WERI-Rb-1 (cell line): ENCODE results near the gene OSBPL10.

Experiments used
- DNase-seq: peaks from one replicate; pipeline ENCODE4 v3.0.0-alpha.2; 2020
- H3K27ac ChIP-seq: fragments of 250-450 bp; sonication (Bioruptor Pico); 2 replicates; pipeline ENCODE4 v1.5.1; 2020; ENCODE audit warnings: mild to moderate bottlenecking, moderate library complexity
- H3K27me3 ChIP-seq: fragments of 250-450 bp; sonication (Bioruptor Pico); 2 replicates; pipeline ENCODE4 v1.5.1; 2021; ENCODE audit warnings: mild to moderate bottlenecking, low read depth, moderate library complexity; ENCODE audit not compliant: insufficient read depth, severe bottlenecking
- H3K36me3 ChIP-seq: fragments of 250-450 bp; sonication (Bioruptor Pico); 2 replicates; pipeline ENCODE4 v1.5.1; 2020; ENCODE audit warnings: mild to moderate bottlenecking, moderate library complexity
- H3K4me3 ChIP-seq: 2 replicates; pipeline ENCODE4 v1.5.1; 2011; ENCODE audit warnings: low read depth, mild to moderate bottlenecking, control low read depth, low read length
- H3K9me3 ChIP-seq: fragments of 250-450 bp; sonication (Bioruptor Pico); 2 replicates; pipeline ENCODE4 v1.5.1; 2021; ENCODE audit warnings: mild to moderate bottlenecking, moderate library complexity; ENCODE audit not compliant: severe bottlenecking
- TF ChIP-seq, protein P1 (sequence below): IDR thresholded peaks from 2 replicates; pipeline ENCODE4 v1.5.1; 2011; ENCODE audit warnings: low read depth, mild to moderate bottlenecking, control low read depth, inconsistent platforms, low read length

The OSBPL10 gene

DNA sequence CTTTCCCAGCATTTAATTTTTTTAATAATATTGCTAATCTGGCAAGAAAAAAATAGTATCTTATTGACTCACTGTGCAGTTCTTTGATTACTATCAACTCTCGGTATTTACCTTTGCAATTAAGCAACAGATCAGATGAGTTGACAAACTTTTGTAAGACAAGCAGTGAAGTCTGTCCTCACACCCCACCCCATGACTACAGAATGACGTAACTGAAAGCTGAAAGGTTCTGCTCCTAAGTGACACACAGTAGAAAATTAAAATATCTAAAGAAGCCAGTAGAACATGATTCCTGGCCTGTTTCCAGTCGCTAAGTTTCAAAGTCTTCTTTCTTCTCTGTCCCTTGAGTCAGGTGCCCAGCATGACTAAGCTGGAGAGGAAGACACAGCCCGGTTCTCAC lies 312.8 kb downstream of the OSBPL10 start:
- Histone ChIP-seq H3K27ac (no peak overlapping the region), H3K36me3 (no peaks in the 10 kb centered on the region), H3K27me3 (no peaks in the 10 kb centered on the region), H3K9me3 (no peaks in the 10 kb centered on the region), H3K4me3 (no peak overlapping the region)
- no peak for DNase-seq
- TF ChIP-seq, protein P1, sequence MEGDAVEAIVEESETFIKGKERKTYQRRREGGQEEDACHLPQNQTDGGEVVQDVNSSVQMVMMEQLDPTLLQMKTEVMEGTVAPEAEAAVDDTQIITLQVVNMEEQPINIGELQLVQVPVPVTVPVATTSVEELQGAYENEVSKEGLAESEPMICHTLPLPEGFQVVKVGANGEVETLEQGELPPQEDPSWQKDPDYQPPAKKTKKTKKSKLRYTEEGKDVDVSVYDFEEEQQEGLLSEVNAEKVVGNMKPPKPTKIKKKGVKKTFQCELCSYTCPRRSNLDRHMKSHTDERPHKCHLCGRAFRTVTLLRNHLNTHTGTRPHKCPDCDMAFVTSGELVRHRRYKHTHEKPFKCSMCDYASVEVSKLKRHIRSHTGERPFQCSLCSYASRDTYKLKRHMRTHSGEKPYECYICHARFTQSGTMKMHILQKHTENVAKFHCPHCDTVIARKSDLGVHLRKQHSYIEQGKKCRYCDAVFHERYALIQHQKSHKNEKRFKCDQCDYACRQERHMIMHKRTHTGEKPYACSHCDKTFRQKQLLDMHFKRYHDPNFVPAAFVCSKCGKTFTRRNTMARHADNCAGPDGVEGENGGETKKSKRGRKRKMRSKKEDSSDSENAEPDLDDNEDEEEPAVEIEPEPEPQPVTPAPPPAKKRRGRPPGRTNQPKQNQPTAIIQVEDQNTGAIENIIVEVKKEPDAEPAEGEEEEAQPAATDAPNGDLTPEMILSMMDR = no peak

DNA sequence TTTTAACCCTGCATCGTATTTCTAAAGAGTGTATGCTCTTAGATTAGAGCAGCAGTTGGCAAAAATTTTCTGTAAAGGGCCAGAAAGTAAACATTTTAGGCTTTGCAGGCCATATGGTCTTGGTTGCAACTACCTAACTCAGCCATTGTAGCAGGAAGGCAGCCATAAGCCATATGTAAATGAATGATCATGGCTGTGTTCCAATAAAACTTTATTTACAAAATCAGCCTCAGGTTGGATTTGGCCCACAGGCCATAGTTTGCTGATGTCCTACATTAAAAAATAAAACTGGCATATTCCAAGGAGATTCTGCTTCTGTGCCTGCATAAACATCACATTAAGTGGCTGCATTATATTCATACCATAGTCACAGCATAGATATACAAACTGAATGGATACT lies 313.5 kb downstream of the OSBPL10 start:
- no peak overlapping the region for H3K4me3 ChIP-seq
- H3K27ac ChIP-seq = no peak overlapping the region

DNA sequence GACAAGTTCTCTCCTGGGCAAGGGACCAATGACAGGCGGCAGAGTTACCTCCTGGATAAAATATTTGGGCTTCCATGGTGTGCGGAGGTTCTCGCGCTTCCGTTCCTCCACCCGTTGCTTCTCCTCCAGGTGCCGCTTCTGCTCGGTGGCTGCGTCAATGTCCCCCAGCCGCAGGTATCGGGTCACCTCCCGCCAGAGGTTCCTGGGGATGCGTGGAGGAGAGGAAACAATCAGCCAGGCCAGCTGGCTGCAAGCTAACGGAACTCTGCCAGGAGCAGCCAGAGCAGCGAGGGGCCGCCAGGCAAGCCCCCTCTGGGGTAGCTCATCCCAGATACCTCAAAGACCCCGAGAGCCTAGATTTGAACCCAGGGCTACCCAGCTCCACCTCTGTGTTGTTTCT lies 317.0 kb downstream of the OSBPL10 start:
- Histone ChIP-seq H3K4me3 (no peak overlapping the region), H3K27me3 (no peaks in the 10 kb centered on the region), H3K27ac (no peak overlapping the region), H3K36me3 (no peaks in the 10 kb centered on the region), H3K9me3 (no peaks in the 10 kb centered on the region)
- TF ChIP-seq, protein P1 = no peak
- DNase-seq = no peak

More for the DNA sequence above, 313.5 kb downstream of the OSBPL10 start:
- Histone ChIP-seq H3K9me3 (no peaks in the 10 kb centered on the region), H3K27me3 (no peaks in the 10 kb centered on the region), H3K36me3 (no peaks in the 10 kb centered on the region)
- DNase-seq = no peak
- TF ChIP-seq, protein P1 = no peak

DNA sequence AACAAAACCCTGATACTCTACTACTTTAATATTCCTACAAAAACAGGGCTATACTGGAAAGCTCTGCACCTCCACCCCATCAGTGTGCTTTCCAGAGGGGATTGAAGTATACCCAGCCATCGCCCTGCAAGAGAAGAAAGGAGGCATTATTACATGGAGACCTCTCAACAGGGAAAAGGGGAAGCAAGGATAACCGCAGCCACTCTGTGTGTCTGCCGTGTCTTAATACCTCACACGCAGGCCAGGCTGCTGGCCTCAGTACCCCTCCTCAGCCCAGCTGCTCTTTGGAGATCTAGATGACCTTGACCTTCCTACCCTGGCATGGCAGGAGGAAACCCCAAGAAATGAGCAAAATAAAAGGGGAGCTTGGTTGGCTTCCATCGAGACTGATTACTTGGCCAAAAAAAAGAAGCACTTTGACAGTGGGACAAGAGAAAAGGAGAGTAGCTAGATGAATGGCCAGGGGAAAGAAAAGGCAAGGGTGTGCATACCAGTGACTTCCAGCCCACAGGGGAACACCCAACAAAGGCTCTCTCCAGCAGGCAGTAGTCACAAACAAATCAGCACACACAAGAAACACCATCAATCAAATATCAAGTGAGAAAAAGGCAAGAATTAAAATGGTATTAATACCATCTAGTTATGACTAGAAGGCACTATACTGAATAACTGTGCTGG lies 318.9 kb downstream of the OSBPL10 start:
- Histone ChIP-seq H3K4me3 (no peak overlapping the region), H3K27ac (no peak overlapping the region), H3K27me3 (no peaks in the 10 kb centered on the region), H3K36me3 (no peaks in the 10 kb centered on the region), H3K9me3 (no peaks in the 10 kb centered on the region)
- TF ChIP-seq, protein P1 = no peak
- no peak for DNase-seq

DNA sequence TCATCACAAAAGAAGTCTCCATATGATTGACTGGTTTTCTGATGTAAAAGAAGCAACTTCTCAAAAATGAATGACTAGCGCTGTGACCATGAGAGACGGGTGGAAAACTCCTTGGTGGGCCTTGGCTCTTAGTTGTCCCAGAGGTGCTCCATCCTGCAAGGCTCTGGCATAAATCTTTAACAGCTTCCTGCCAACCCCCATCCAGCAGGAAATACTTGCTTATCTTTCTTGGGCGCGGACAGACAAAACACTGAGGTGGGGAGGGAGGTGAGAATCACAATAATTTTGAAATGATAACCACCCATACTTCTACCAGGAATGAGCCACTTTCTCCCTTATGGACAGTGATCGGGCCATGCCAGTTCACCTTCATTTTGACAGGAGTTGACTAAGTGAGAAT lies 319.8 kb downstream of the OSBPL10 start:
- Histone ChIP-seq H3K27ac (no peak overlapping the region), H3K4me3 (no peak overlapping the region), H3K36me3 (no peaks in the 10 kb centered on the region), H3K9me3 (no peaks in the 10 kb centered on the region), H3K27me3 (no peaks in the 10 kb centered on the region)
- no peak for DNase-seq
- TF ChIP-seq, protein P1 = no peak

DNA sequence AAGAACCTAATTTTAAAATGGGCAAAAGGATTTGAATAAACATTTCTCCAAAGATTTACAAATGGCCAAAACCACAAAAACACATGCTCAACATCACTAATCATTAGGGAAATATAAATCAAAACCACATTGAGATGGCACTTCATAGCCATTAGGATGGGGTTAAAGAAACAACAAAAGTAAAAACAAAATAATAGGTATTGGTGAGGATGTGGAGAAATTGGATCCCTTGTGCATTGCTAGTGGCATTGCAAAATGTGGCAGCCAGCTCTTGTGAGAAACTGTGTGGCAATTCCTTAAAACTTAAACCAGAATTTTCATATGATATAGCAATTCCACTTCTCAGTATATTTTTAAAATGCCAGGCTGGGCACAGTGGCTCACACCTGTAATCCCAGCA lies 321.8 kb downstream of the OSBPL10 start:
- TF ChIP-seq, protein P1 = no peak
- H3K27me3 ChIP-seq = no peaks in the 10 kb centered on the region
- no peak for DNase-seq

More for the DNA sequence above, 321.8 kb downstream of the OSBPL10 start:
- H3K9me3 ChIP-seq = no peaks in the 10 kb centered on the region
- H3K27ac ChIP-seq = no peak overlapping the region
- no peak overlapping the region for H3K4me3 ChIP-seq
- H3K36me3 ChIP-seq = no peaks in the 10 kb centered on the region
